GM18861 (cell line): ENCODE measurements around the gene SYF2.
"Not testable (repeated sequence)": the region's sequence is repeated elsewhere in the genome, so short reads cannot be mapped to it uniquely, and the experiment has no call there.

ENCODE experiments used
- ATAC-seq: cut with Tn5 transposase; IDR thresholded peaks from one replicate; pipeline ENCODE4 v1.9.1; 2021; ENCODE audit not compliant: unreplicated experiment

SYF2 gene

DNA sequence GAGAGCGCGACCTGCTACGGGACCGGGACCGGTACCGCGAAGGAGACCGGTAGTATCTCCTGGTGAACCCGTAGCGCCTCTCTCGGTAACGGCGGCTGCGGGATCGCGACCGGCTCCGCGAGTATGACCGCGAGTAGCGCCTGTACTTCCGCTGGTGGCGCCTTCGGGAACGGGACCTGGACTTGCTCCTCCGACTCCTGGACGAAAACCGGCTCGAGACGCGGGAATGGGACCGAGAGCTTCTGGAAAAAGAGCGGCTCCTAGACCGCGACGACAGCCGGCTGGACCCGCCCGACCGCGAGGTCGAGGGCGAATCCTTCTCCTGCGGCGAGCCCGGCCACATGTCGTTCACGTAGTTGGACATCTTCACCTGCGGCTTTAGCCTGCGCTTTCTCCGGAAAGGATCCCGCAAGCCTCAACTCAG lies 14.3 kb upstream of the SYF2 start:
- ATAC-seq: no peak

DNA sequence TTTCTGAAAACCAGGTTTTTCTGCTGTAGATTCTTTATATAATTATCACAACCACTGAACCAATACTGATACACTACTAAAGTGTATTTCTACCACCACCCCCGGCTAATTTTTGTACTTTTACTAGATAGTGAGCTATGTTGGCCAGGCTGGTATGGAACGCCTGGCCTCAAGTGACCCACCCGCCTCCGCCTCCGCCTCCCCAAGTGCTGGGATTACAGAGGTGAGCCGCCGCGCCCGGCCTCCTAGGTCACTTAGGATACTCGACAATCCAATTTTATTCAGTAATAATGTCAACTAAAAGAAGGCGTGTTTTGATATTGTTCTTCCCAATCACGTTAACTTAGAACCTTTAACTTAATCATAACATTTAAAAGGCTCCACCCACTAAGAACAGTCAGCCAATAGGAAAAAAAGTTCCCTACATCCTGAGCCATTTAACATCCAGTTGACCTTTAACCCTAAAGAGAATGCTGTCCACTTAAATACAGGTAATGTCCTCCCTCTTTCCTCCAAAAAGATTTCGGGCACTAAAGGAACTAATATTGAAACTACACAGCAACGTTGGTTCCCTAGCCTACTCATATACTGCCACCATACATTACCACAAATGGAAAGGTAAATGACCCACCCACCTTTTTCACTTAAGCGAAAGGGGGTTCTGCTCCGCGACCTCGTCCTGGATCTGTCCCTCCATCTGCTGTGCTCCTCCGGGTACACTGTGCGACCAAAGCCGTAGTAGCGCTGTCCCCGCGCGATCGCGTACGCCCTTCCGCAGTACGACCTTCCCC lies 13.7 kb upstream of the SYF2 start:
- ATAC-seq: no peak

DNA sequence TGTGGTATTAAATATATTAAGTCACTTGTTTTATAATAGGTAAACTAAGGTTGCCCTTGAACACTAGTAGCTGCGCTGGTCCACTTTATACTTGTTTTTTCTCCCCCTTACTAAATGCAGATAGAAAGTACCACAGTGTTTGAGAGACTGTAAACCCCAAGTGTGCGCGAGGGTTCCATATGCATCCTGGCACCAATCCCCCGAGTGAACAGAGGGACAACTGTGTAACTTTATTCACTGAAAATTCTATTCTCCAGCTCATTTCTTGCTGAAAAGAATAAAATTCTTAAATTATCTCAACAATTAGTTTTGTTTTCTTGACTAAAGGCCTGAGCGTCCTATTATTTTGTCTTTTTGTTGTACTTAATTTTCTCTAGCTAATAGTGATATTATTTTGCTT lies 13.1 kb upstream of the SYF2 start:
- no peak for ATAC-seq

DNA sequence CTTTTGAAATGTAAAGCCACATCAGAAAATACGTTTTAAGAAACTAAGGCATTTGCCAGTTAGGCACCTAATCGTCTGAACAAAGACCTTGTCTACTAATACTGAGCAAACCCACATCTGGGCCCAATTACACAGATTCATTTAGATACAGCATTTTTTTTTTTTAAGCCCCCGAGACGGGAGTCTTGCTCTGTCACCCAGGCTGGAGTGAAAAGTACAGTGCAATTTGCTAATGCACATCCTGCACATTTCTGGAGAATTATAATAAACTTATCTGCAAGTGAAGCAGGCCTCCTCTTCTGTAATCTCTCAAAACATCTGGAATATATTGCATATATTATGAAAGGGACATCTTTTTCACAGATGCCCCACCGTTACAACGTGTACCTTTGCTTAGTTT lies 11.6 kb upstream of the SYF2 start:
- no peak for ATAC-seq

DNA sequence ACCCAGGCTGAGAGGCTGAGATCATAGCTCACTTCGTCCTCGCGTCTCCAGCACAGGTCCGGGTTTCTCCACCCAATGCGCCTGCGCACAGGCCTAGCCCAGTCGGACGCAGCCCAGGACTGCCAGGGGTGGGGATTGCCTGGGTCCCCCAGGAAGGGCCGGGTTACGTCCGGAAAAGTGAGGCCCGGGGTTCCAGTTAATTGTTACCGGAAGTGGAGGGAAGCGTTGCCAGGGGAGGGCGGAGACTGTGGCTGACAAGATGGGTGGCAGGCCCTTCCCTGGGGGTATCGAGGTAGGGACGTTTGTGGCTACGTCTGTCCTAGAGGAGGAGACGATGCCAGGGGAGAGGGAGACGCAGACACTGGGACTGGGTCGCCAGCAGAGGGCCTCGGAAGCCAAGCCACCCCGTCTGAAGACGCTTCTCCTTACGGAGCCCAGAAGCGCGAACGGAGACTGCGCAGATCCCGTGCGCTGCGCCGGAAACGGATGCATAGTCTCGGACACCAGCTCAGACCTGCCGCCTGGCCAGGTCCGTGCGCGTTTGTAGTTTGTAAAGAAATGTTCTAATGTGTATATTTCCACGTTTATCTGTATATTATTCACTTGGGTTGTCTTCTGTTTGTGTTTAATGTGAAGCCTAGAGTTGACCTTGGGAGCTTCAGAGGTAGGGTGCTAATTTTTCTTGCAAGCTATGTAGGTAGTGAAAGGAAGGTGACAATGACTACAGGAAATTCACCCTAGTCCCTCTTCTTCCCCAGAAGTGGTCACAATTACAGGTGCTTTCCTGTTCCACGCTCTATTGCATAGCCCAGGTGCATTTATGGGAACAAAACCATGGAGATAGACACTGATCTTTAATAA lies 7.6 kb upstream of the SYF2 start:
- peak; percentile 55 for ATAC-seq

DNA sequence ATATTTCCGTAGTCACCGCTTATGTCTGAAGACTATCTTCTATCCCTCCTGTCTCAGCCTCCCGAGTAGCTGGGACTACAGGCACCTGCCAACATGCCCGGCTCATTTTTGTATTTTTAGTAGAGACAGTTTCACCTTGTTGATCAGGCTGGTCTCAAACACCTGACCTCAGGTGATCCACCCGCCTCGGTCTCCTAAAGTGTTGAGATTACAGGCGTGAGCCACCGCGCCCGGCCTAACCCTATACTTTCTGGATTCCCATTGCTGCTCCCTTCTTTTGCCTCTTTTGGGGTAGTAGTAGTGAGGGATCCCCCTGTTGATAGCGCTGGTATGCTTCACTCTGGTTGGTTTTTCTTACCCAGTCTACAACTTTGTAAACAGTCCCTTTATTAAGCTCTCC lies 5.7 kb upstream of the SYF2 start:
- no peak for ATAC-seq

DNA sequence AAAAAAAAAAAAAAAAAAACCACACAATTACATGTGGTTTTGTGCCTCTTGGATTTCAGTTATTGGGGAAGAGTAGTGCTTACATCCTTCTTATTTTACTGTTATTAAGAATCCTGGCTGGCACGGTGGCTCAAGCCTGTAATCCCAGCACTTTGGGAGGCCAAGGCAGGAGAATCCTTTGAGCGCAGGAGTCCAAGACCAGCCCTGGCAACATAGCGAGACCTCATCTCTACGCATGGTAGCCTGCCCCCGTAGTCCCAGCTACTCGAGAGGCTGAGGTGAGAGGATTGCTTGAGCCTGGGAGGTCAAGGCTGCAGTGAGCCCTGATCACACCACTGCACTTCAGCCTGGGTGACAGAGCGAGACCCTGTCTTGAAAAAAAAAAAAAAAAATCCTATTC lies 4.0 kb upstream of the SYF2 start:
- not testable (repeated sequence) for ATAC-seq

DNA sequence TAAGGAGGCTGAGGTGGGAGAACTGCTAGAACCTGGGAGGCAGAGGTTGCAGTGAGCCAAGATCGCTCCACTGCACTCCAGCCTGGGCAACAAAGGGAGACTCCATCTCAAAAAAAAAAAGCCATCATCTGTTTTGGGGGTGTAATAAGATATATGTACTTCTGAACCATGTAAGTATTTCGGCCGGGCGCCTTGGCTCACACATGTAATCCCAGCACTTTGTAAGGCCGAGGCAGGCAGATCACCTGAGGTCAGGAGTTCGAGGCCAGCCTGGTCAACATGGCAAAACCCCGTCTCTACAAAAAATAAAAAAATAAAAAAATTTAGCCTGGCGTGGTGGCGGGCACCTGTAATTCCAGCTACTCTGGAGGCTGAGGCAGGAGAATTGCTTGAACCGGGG lies 3.1 kb upstream of the SYF2 start:
- not testable (repeated sequence) for ATAC-seq

DNA sequence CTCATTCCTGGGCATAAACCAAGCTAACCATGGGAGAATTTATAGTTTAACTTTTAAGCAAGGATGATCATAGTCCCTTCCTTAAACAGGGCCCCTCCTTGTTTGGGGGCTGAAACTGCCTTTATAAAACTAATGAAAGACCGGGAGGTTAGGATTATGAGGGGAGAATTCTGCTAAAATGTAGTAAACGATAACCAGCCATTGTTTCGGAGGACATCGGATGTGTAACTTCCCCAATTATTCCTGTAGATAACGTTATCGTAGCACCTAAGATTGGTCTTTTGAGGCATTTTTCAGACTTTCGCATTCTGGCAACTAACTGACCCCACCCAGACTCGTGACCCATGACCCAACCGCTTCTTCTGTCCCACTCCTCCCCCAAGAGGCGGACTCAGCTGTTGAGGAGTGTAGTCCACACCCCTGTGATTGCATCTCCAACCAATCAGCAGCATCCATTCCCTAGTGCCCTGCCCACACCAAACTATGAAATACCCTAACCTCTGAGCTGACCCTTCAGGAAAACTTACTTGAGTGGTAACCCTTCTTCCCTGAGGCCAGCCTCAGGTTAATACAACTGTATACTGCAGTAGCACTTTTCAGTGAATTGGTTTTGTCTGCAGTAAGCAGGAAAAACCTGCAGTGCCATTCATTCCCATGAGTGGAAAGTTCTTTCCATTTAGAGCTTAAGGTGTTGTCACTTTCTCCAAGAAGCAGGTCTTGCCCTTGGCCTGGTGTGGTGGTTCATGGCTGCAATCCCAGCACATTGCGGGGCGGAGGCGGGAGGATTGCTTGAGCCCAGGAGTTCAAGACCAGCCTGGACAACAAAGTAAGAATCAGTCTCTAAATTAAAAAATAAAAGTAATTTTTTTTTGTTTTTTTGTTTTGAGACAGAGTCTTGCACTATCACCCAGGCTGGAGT lies 823 bp upstream of the SYF2 start:
- peak; percentile 43 for ATAC-seq

DNA sequence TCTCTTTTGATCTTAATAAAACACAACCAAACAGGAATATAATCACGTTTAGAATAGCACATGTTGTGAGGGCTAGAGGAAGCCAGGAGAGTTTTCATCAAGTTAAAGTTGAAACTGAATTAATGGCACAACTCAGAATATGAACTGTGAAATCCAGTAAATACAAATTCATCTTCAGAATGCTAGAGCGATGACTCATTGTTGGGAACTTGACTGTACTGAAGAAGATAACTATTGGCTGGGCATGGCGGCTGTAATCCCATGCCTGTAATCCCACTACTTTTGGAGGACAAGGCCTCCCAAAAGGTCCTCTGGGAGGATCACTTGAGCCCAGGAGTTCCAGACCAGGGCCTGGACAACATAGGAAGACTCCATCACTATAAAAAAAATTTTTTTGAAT lies 8.8 kb downstream of the SYF2 start:
- no peak for ATAC-seq

DNA sequence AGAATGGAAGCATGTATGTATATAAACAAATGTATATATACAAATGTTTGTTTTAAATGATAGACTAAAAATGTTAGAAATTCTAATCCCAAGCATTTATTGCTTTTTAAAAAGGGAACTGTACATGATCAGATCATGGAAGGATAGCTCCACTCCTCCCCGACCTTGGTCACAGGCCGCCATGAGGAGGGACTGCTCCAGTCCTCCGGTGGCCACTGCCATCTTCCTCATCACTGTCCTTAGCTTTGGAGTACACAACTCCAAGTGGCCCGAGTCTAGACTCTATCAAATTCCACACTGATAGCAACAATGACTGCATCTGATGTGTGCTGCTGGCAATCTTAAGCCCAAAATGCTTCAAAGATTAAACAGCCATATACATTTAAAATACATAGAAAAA lies 9.7 kb downstream of the SYF2 start:
- ATAC-seq: no peak

DNA sequence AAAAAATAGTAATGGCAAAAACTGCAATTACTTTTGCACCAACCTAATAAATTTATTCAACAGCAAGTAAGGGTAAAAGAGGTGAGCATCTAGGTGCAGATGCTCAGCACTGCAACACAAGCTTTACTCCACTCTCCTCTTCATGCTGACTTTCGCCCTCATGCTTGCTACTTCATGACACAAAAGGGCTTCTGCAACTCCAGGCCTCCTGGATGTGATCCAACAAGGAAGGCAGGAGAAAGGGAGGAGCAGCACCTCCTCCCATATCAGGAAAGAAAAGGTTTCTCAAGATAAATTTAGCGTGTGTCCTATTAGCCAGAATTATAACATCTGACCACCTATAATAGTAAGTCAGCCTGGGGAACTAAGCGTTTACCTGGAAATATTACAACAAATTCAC lies 11.6 kb downstream of the SYF2 start:
- ATAC-seq: no peak

DNA sequence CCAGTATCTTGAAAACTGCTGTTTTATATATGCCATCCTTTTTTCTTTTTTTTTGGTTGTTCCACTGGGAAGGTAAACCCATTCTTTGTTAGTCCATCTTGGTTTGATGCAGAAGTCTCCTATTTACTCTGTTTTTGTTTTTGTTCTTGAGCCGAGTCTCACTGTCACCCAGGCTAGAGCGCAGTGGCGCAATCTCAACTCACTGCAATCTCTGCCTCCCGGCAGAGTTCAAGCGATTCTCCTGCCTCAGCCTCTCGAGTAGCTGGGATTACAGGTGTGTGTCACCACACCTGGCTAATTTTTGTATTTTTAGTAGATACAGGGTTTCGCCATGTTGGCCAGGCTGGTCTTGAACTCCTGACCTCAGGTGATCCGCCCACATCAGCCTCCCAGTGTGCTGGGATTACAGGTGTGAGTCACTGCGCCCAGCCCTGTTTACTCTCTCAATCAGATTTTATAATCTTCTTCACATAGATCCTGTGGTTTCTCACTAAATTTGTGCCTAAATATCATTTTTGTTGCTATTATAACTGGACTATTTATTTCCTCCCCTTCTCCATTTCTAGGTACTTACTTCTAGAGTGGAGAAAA lies 12.5 kb downstream of the SYF2 start:
- ATAC-seq: no peak

DNA sequence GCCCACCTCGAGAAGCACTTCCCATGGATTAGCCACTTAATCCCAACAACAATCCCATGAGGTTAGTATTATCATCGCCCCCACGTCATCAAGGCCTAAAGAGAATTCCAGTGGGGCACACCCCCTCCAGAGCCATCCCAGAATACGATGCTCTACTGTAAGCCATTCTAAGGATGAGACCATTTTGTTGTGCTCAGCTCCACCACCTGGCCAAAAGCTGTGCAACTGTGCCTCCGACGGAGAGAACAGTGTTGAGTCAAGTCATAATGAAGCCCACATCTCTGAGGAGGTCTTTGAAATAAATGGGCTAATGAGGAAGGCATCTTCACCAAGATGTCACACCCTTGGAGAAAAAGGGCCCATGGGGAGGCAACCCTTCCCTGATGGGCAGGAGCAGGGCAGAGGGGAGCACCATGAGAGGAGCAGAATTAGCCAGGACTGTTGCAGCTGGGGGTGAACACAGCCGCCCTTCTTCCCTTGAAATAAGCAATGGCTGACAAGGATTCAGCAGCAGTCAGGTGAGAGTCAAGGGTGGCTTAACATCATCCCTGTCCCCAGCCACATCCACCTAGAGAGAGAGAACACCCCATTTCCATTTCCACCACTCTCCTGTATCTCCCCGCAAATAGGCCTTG lies 14.6 kb downstream of the SYF2 start:
- ATAC-seq: no peak

DNA sequence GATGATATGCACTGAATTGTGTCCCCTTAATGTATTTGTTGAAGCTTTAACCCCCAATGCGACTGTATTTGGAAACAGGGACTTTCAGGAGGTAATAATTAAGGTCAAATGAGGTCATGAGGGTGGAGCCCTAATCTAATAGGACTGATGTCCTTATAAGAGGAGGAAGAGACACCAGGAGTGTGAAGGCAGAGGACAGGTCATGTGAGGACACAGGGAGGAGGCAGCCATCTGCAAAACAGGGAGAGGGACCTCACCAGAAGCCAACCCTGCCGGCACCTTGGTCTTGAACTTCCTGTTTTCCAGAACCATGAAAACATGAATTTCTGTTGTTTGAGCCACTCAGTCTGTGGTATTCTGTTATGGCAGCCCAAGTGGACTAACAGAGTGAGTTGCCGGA lies 15.3 kb downstream of the SYF2 start:
- ATAC-seq: no peak

DNA sequence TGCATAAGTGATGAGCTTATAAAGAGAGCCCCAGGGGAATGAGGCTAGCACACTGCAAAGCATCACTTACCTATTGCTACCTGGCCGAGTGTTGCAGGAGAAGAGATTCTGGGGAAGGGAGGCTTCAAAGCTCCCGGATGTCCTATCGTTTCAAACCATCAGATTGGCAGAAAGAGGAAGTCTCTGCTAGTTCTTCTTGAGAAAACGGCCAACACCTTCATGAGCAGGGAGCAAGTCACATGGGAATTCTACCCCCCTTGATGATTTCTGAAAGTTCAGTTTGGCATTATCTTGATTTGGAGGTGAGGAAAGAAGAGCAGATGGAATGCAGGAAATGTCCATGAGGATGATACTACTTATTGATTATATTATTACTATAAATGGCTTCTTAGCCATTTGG lies 16.2 kb downstream of the SYF2 start:
- no peak for ATAC-seq

DNA sequence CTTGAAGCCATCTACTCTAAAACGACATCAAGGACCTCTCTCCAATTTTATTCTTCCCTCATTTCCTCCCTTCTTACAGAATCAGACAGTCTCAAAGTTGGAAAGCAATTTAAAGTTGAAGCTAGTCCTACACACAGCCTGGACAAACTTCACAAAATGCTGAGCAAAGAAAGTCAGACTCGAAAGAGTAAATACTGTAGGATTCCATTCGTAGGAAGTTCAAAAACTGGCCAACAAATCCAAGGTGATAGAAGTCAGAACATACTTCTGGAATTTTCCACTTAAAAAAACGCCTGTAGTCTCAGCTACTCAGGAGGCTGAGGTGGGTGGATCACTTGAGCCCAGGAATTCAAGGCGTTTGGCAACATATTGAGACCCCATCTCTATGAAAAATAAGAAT lies 19.6 kb downstream of the SYF2 start:
- no peak for ATAC-seq

DNA sequence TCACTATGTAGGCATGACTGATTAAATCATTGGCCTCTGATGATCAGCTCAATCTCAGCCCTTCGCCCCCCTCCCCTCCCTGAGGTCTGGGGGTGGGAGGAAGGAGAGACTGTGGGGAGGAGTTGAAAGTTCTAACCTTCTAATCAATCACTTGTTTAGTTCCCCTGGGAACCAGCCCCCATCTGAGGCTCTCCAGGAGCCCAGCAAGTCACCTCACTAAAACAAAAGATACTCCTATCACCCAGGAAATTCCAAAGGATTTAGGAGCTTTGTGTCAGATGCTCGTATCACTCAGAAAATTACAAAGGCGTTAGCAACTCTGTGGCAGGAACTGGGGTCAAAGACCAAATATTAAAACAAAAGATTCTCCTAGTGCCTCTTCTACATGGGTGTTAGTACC lies 21.6 kb downstream of the SYF2 start:
- no peak for ATAC-seq

DNA sequence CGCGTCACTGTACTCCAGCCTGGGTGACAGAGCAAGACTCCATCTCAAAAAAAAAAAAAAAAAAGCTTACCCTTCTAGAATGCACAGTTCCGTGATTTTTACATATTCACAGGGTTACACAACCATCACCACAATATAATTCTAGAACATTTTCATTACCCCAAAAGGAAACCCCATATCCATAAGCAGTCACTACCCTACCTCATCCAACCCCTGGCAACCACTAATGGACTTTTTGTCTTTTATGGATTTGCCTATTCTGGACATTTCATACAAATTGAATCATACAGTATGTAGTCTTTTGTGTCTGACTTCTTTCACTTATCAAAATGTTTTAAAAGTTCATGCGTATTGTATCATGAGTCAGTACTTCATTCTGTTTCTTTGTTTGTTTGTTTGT lies 22.8 kb downstream of the SYF2 start:
- ATAC-seq: no peak

DNA sequence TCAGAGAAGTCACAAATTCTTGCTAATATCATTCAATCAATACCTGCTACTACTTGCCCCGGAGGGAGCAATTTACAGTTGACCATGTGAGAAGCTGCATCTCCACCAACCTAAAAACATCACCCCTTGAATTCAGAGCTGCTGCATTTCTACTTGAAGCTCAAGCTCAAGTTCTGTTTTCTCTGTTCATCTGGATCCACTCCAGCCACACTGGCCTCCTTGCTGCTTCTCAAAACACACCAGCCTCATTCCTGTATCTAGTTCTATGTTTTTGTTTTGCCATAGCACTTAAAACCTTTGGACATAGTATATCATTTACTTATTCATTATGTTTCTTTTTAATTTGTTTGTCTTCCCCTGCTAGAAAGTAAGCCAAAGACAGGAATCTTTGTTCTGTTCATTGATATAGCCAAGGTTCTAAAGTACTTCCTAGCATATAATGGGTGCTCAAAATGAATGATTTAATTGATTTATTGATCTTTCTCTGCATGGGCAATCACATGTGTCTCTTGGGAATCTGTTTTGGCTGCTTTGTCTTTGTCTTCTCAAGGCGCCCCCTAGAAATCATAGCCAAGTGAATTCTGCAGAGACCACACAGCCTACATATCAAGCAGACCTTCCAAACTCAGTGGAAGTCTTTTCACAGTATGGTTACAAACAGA lies 23.6 kb downstream of the SYF2 start:
- ATAC-seq: no peak
